Neutrophil (primary cell): Measurements from ENCODE around the gene INPP5F.

ENCODE experiments used
- H3K27ac ChIP-seq: fragments of 200-600 bp; sonication (generic); 2 replicates; pipeline ENCODE4 v1.5.1; 2016; ENCODE audit warnings: mild to moderate bottlenecking, moderate library complexity
- H3K27me3 ChIP-seq: fragments of 200-600 bp; sonication (generic); 2 replicates; pipeline ENCODE4 v1.6.0; 2016; ENCODE audit warnings: mild to moderate bottlenecking
- H3K36me3 ChIP-seq: fragments of 200-600 bp; sonication (generic); 2 replicates; pipeline ENCODE4 v1.5.1; 2017
- H3K4me1 ChIP-seq, 2 experiments: fragments of 200-600 bp in 1 of 2; sonication (generic) in 1 of 2; 1 replicate in 1 of 2; 2 replicates in 1 of 2; pipeline versions ENCODE4 v1.5.1 to v1.6.1; 2013 to 2016; ENCODE audit warnings: low read depth in 1 of 2, low read length in 1 of 2, mild to moderate bottlenecking in 1 of 2, moderate library complexity in 1 of 2; ENCODE audit not compliant: control insufficient read depth in 1 of 2, insufficient read depth in 1 of 2
- H3K4me3 ChIP-seq, 2 experiments: fragments of 200-600 bp in 1 of 2; sonication (generic) in 1 of 2; 1 replicate in 1 of 2; 2 replicates in 1 of 2; pipeline ENCODE4 v1.5.1; 2013 to 2016; ENCODE audit warnings: low read depth in 1 of 2, low read length in 1 of 2, mild to moderate bottlenecking in 1 of 2, moderate library complexity in 1 of 2
- H3K9me3 ChIP-seq: fragments of 200-600 bp; sonication (generic); 2 replicates; pipeline ENCODE4 v1.5.1; 2016
- TF ChIP-seq, protein P1 (sequence below): fragments of 200-600 bp; sonication (generic); IDR thresholded peaks from 2 replicates; pipeline ENCODE4 v1.5.1; 2016; ENCODE audit warnings: antibody characterized with exemption

Gene INPP5F

DNA sequence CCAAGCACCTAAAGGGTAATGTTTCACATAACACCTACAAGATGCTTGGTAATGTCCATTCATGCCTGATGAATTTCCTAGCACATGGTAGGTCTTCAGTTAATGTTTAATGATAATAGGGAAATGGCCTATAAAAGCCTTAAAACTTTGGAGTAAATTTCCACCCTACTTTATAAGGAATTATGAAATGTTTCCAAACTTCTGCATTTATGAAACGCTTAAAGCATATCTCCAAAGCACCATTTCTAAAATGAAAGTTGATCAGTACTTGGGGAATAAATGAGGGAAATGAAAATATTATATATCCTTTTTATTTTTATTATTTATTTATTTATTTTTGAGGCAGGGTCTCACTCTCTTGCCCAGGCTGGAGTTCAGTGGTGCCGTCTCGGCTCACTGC is 51.8 kb downstream of the INPP5F start:
- TF ChIP-seq, protein P1, sequence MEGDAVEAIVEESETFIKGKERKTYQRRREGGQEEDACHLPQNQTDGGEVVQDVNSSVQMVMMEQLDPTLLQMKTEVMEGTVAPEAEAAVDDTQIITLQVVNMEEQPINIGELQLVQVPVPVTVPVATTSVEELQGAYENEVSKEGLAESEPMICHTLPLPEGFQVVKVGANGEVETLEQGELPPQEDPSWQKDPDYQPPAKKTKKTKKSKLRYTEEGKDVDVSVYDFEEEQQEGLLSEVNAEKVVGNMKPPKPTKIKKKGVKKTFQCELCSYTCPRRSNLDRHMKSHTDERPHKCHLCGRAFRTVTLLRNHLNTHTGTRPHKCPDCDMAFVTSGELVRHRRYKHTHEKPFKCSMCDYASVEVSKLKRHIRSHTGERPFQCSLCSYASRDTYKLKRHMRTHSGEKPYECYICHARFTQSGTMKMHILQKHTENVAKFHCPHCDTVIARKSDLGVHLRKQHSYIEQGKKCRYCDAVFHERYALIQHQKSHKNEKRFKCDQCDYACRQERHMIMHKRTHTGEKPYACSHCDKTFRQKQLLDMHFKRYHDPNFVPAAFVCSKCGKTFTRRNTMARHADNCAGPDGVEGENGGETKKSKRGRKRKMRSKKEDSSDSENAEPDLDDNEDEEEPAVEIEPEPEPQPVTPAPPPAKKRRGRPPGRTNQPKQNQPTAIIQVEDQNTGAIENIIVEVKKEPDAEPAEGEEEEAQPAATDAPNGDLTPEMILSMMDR, result no peak
- no peaks in the 10 kb centered on the region for H3K9me3 ChIP-seq

DNA sequence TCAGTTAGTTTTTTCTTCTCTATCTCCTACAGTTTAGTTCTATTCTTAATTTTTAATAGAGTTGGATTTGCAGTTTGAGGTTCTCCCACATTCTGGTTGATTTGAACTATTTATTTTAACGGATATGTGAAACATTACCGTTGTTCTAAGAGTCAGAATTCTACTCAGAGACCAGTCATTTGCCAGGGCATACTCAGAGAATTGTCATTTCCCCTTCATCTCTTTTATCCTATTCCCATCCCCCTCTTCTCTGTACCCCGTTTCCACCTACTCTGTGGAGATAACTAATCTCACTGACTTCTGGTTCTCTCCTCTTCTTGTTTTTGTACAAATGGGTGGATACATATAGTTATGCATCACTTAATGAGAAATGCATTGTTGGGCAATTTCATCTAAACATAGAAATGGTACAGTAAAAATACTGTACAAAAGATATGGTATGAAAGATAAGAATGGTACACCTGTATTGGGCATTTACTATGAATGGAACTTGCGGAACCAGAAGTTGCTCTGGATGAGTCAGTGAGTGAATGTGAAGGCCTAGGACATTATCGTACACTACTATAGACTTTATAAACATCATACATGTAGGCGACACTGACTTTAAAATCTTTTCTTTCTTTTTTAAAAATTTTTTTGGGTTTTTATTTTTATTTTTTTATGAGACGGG is 53.1 kb downstream of the INPP5F start:
- Histone ChIP-seq H3K27ac (no peak overlapping the region), H3K4me3 (no peak overlapping the region), H3K4me1 (no peaks in the 10 kb centered on the region), H3K36me3 (no peaks in the 10 kb centered on the region), H3K27me3 (no peaks in the 10 kb centered on the region), H3K9me3 (no peaks in the 10 kb centered on the region)
- TF ChIP-seq, protein P1, result no peak

More for the DNA sequence above, 51.8 kb downstream of the INPP5F start:
- Histone ChIP-seq H3K27ac (no peak overlapping the region), H3K4me3 (no peak overlapping the region), H3K27me3 (no peaks in the 10 kb centered on the region), H3K36me3 (no peaks in the 10 kb centered on the region), H3K4me1 (no peaks in the 10 kb centered on the region)

DNA sequence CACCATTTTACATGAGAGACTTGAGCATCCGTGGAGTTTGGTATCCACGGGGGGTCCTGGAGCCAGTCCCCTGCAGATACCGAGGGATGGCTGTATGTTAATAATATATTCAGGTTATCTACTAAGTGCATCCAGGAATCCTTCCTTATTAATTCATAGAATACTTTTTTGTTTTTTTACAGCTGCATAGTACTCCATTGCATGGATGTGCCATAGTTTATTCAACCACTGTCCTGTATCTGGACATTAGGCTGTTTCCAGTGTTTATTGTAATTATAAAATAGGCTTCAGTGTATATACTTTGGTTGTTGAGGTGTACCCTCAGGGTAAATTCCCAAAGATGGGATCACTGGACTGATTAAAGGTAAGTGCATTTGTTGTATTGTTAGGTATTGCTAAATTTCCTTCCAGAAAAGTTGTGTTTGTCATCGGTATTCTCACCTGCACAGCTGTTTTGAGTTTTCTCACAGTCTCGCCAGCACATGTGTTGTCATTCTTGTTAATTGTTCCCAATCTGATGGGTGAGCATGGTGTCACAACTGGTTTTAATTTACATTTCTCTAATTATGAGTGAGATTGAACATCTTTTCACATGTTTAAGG is 55.1 kb downstream of the INPP5F start:
- no peaks in the 10 kb centered on the region for H3K9me3 ChIP-seq
- no peaks in the 10 kb centered on the region for H3K4me1 ChIP-seq
- H3K27me3 ChIP-seq, result no peaks in the 10 kb centered on the region
- H3K4me3 ChIP-seq, result no peak overlapping the region
- no peak overlapping the region for H3K27ac ChIP-seq
- no peaks in the 10 kb centered on the region for H3K36me3 ChIP-seq
- TF ChIP-seq, protein P1, result no peak

DNA sequence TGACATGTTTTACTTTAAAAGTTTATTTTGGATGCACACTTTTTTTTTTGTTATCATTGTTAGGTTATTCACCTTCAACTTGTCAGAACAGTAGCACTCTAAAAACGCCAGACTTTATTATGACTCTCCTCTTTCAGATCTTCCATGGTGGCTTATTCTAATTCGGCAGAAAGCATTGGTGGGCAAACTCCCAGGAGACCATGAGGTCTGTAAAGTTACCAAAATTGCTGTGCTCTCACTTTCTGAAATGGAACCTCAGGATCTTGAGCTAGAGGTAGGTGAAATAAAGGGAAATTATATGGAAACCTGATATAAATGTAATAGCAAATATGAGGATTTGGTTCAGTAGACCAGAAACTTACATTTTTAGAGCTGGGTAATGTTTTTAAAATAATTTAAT is 55.6 kb downstream of the INPP5F start:
- Histone ChIP-seq H3K27ac (no peak overlapping the region), H3K4me3 (no peak overlapping the region), H3K27me3 (no peaks in the 10 kb centered on the region), H3K36me3 (no peaks in the 10 kb centered on the region), H3K9me3 (no peaks in the 10 kb centered on the region), H3K4me1 (no peaks in the 10 kb centered on the region)
- TF ChIP-seq, protein P1, result no peak

DNA sequence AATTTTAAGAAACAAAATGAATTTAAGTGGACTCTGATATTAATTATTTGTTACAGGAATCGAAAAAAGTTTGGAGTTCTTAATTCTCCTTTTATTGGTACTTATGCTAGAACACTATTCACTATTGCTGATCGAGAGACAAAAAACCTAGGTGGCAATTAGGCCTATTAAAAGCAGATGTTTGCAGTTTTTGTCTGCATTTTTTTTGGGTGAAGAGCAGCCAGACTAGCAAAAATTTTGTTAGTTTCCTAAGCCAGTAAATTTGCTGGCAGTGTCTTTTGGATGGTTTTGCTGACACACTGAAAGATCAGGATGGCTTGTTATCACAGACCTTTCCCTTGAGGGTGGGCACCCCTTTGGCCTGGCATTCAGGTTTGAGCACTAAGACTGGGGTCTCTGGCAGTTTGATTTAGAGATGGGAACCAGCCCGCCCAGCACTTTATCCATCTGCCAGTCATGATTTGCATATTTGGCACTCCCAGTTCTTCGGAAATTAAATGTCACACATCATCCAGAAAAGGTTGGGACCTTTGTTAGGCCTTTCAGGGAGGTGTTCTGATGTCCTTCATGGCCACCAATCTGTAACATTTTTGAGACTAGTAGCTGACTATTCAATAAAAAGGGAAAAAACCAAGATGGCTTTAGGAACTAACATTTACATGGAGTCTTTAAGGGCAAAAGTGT is 57.3 kb downstream of the INPP5F start:
- H3K9me3 ChIP-seq, result no peaks in the 10 kb centered on the region
- TF ChIP-seq, protein P1, result no peak
- no peaks in the 10 kb centered on the region for H3K36me3 ChIP-seq
- no peak overlapping the region for H3K27ac ChIP-seq
- no peaks in the 10 kb centered on the region for H3K4me1 ChIP-seq
- H3K27me3 ChIP-seq, result no peaks in the 10 kb centered on the region
- H3K4me3 ChIP-seq, result no peak overlapping the region
